BJ (cell line): ENCODE measurements around the gene MCC. TPM values are rescaled to one million over a fixed set of nuclear protein-coding genes. Genes with fewer than 3 reads are reported as not detected.

ENCODE experiments used
- CTCF ChIA-PET: fragments of 350-600 bp; formaldehyde crosslinking; extraction: SDS; loops from one replicate; lab custom pipeline; 2021; ENCODE audit warnings: antibody characterized with exemption, inconsistent platforms; lab: Yijun Ruan, JAX
- POLR2A ChIA-PET: fragments of 300-600 bp; sonication (Branson Sonifier 250); formaldehyde crosslinking; extraction: SDS; loops from one replicate; lab custom pipeline; 2021; ENCODE audit warnings: antibody characterized with exemption; lab: Charles Lee
- DNase-seq: peaks from one replicate; pipeline ENCODE4 v3.0.0-alpha.2; 2011; ENCODE audit warnings: low read depth
- H3K27me3 ChIP-seq: 2 replicates; pipeline ENCODE4 v1.6.0; 2011; ENCODE audit warnings: low read length; ENCODE audit not compliant: control insufficient read depth, insufficient read depth
- H3K36me3 ChIP-seq: 2 replicates; pipeline ENCODE4 v1.5.1; 2011; ENCODE audit warnings: low read length; ENCODE audit not compliant: control insufficient read depth, insufficient read depth
- H3K4me3 ChIP-seq: 2 replicates; pipeline ENCODE4 v1.5.1; 2011; ENCODE audit warnings: low read depth, mild to moderate bottlenecking, control low read depth, low read length
- polyA plus RNA-seq: library from polyadenylated mRNA; depleted of rRNA; stranded (reverse); fragments of >200 nt; gene quantifications from 2 replicates; pipeline ENCODE4 v1.2.3, GENCODE V29; 2011
- TF ChIP-seq, protein P1 (sequence below): IDR thresholded peaks from 2 replicates; pipeline ENCODE4 v1.5.1; 2011; ENCODE audit warnings: low read depth, mild to moderate bottlenecking, control low read depth, inconsistent platforms, low read length, moderate library complexity; ENCODE audit not compliant: insufficient read depth

The MCC gene
- polyA plus RNA-seq, 1 experiment = 2.3 TPM

DNA sequence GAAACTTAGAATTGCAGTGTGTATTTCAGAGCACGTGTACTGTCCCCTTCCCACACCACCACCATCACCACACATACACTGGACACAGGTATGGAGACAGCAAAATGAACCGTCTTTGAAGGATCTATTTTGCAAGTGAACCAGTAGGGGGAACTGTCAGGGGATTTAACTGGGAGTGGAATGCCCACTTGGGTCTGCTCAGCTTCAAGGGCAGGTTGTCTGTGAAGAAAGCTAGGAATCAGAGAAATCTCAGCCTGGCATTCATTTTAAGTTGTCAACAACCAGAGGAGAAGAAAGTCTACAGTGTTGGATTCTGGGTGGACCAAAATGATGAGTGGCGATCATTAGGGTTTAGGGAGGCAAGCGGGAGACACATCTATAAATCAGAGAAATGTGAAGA is 364.6 kb downstream of the MCC start:
- Histone ChIP-seq H3K4me3 (no peak overlapping the region), H3K36me3 (no peaks in the 10 kb centered on the region), H3K27me3 (no peaks in the 10 kb centered on the region)
- TF ChIP-seq, protein P1, sequence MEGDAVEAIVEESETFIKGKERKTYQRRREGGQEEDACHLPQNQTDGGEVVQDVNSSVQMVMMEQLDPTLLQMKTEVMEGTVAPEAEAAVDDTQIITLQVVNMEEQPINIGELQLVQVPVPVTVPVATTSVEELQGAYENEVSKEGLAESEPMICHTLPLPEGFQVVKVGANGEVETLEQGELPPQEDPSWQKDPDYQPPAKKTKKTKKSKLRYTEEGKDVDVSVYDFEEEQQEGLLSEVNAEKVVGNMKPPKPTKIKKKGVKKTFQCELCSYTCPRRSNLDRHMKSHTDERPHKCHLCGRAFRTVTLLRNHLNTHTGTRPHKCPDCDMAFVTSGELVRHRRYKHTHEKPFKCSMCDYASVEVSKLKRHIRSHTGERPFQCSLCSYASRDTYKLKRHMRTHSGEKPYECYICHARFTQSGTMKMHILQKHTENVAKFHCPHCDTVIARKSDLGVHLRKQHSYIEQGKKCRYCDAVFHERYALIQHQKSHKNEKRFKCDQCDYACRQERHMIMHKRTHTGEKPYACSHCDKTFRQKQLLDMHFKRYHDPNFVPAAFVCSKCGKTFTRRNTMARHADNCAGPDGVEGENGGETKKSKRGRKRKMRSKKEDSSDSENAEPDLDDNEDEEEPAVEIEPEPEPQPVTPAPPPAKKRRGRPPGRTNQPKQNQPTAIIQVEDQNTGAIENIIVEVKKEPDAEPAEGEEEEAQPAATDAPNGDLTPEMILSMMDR = no peak
- no peak for DNase-seq
- ChIA-PET POLR2A (no interaction called here), CTCF (interaction anchor here (0.8 to 1.5 kb wide), 2 partner anchors 8 to 15 kb away, joined by 3 to 4 read pairs; no protein-coding TSS in a partner anchor)

DNA sequence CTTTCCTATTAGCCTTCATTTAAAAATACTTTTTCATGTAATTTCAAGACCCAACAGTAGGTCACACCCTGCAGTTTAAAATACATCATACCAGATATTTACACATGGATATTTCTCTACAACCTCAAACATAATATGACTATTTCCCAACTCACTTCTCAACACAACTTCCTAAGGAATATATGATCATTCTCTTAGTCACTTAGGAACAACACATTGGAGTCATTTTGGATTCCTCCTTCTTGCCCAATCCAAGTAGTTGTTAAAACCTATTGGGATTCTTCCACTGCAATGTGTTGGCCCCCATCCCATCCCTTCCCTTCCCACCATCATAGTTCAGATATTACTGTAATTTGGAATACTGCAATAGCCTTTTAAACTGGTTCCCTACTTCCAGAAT is 366.2 kb downstream of the MCC start:
- peak; percentile 88 for DNase-seq
- ChIA-PET CTCF (no interaction called here), POLR2A (interaction anchor here (0.6 kb wide), 1 partner anchor 135 kb away, joined by 3 read pairs; no protein-coding TSS in a partner anchor)
- H3K36me3 ChIP-seq = no peaks in the 10 kb centered on the region
- H3K27me3 ChIP-seq = no peaks in the 10 kb centered on the region
- no peak overlapping the region for H3K4me3 ChIP-seq
- TF ChIP-seq, protein P1 = 0 out of 2 replicates have a peak, but pooled peaks have one; percentile 12

DNA sequence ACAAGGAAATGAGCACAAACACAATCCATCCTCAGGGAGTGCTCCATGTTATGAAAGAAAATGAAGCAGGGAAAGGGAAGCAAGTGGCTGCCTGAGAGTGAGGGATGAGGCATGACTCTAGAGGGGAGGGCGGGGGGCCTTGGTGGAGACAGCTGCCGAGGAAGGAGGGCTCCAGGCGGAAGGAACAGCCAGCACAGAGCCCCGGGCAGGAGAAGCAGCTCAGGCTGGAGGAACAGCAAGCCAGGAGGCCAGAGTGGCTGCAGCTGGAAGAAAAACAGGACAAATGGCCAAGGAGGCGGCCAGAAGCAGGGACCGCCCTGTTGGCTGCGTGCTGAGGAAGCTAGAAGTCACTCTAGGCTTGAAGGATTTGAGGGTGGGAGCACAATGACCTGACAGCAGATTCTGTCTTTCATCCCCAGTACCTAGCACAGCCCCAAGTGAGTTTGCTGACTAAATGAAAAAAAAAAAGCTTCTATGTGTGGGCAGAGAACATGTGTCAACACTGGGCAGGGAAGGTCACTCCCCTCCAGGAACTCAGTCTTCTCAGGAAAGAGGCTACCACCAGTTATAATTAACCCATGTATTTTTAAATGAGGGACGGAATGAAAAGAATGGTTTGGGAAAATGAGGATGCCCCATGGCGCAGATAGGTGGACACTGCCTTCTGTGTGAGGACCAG is 368.9 kb downstream of the MCC start:
- no peak for DNase-seq
- Histone ChIP-seq H3K27me3 (no peaks in the 10 kb centered on the region), H3K36me3 (no peaks in the 10 kb centered on the region), H3K4me3 (no peak overlapping the region)
- TF ChIP-seq, protein P1 = no peak
- CTCF ChIA-PET = interaction anchor here (0.5 to 0.8 kb wide), 3 partner anchors 9 to 233 kb away, joined by 3 read pairs; no protein-coding TSS in a partner anchor
- POLR2A ChIA-PET = no interaction called here

DNA sequence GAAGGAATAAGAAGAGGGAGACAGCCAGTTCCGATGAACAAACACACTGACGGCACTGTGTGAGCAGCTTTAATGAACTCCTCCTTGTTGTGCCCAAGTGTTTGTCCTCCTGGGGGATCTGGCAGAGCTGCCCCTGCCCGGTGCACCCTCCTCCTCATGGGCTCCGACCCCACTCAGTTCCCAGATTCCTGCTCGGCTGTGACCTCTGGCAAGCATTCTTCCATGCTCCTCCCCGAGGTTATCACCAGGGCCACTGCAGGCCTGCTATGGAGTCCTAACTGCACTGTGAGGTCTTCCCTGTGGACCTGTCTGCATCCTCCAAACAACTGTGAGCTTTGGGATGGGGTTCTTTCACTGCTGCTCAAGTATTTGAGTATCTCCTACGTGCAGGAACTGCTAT is 369.5 kb downstream of the MCC start:
- TF ChIP-seq, protein P1 = no peak
- ChIA-PET POLR2A (no interaction called here), CTCF (interaction anchor here (0.5 to 0.8 kb wide), 3 partner anchors 8 to 234 kb away, joined by 3 read pairs; no protein-coding TSS in a partner anchor)
- Histone ChIP-seq H3K36me3 (no peaks in the 10 kb centered on the region), H3K4me3 (no peak overlapping the region), H3K27me3 (no peaks in the 10 kb centered on the region)
- DNase-seq = no peak

DNA sequence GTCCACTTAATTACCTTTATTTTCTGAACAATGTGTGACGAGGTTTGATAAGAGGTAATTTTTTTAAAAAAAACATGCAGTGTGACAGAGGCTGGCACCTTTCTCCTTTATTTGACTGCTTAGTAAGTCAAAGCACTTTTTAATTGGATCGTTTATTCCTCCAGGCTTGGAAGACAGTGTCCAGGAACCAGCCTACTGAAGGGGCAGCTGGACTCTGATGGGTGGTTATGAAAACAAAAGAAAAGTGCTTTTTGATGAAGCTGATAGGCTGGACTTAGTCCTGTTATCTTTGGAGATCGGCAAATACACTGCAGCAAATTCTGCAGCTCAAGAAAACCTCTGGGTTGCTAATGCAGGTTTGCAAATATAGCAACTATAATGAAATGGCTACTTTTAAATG is 370.0 kb downstream of the MCC start:
- Histone ChIP-seq H3K27me3 (no peaks in the 10 kb centered on the region), H3K4me3 (no peak overlapping the region), H3K36me3 (no peaks in the 10 kb centered on the region)
- CTCF ChIA-PET = no interaction called here
- POLR2A ChIA-PET = no interaction called here
- DNase-seq = no peak
- TF ChIP-seq, protein P1 = no peak
